GM12878 (cell line): Measurements from ENCODE around the gene VPS39. TPM values are rescaled to one million over a fixed set of nuclear protein-coding genes. Genes with fewer than 3 reads are reported as not detected.
A peak's percentile ranks its signal among the peaks of the same experiment; 100 is the strongest.

Source experiments
- CREB1 ChIP-seq: IDR thresholded peaks from 2 replicates; pipeline ENCODE4 v1.6.1; 2012; ENCODE audit warnings: low read depth, mild to moderate bottlenecking, inconsistent platforms
- E2F8 ChIP-seq: fragments of 450-650 bp; IDR thresholded peaks from 2 replicates; pipeline ENCODE4 v1.6.1; 2018; ENCODE audit warnings: mild to moderate bottlenecking, low read depth, moderate library complexity; ENCODE audit not compliant: partially characterized antibody
- IRF3 ChIP-seq: fragments of 450-650 bp; IDR thresholded peaks from 2 replicates; pipeline ENCODE4 v1.6.1; 2014; ENCODE audit warnings: mild to moderate bottlenecking
- IRF5 ChIP-seq: fragments of 450-650 bp; IDR thresholded peaks from 2 replicates; pipeline ENCODE4 v1.6.1; 2017; ENCODE audit warnings: borderline replicate concordance
- NFXL1 ChIP-seq: fragments of 450-650 bp; IDR thresholded peaks from 2 replicates; pipeline ENCODE4 v1.6.1; 2017; ENCODE audit warnings: antibody characterized with exemption, mild to moderate bottlenecking, borderline replicate concordance
- PAX8 ChIP-seq: fragments of 450-650 bp; IDR thresholded peaks from 2 replicates; pipeline ENCODE4 v1.6.1; 2017; ENCODE audit warnings: mild to moderate bottlenecking, moderate library complexity
- POLR2AphosphoS5 ChIP-seq: IDR thresholded peaks from 2 replicates; pipeline ENCODE4 v1.6.1; 2011; ENCODE audit warnings: mild to moderate bottlenecking, low read length, inconsistent platforms
- RBBP5 ChIP-seq: fragments of 200-600 bp; sonication (generic); conservative IDR thresholded peaks from 2 replicates; pipeline ENCODE4 v1.6.1; 2016
- RUNX3 ChIP-seq: IDR thresholded peaks from 2 replicates; pipeline ENCODE4 v1.6.1; 2012; ENCODE audit warnings: low read length, inconsistent platforms
- STAT3 ChIP-seq: IDR thresholded peaks from 2 replicates; pipeline ENCODE4 v1.6.1; 2011; ENCODE audit warnings: low read depth, low read length, improper control_type of control experiment
- TBL1XR1 ChIP-seq: IDR thresholded peaks from 2 replicates; pipeline ENCODE4 v1.6.1; 2012; ENCODE audit warnings: low read depth, low read length, improper control_type of control experiment
- ZBTB40 ChIP-seq: fragments of 450-650 bp; IDR thresholded peaks from 2 replicates; pipeline ENCODE4 v1.6.1; 2016; ENCODE audit warnings: mild to moderate bottlenecking, moderate library complexity, borderline replicate concordance
- ZNF24 ChIP-seq: fragments of 450-650 bp; IDR thresholded peaks from 2 replicates; pipeline ENCODE4 v1.6.1; 2017; ENCODE audit warnings: antibody characterized with exemption, mild to moderate bottlenecking
- polyA plus RNA-seq, 11 experiments: library from polyadenylated mRNA; depleted of rRNA in 4 of 11; unstranded in 6 of 11; stranded (reverse) in 5 of 11; fragments of >200 nt; fragmentation: Nextera tagmentation in 4 of 11; fragmentation: Illumina TruSeq in 1 of 11; extraction: Ambion mirVana in 4 of 11; extraction: Trizol in 1 of 11; gene quantifications; 1 replicate in 1 of 11; 2 replicates in 10 of 11; pipeline versions ENCODE4 v1.2.1 to v1.2.3, GENCODE V29; 2011 to 2016; ENCODE audit warnings: inconsistent platforms in 2 of 11, missing spikeins in 2 of 11, low read depth in 1 of 11
- total RNA-seq, 4 experiments: library from RNA; depleted of rRNA in 3 of 4; stranded (reverse); fragments of >200 nt in 3 of 4; fragmentation: Illumina TruSeq in 1 of 4; extraction: Trizol in 1 of 4; gene quantifications; 2 replicates each; pipeline versions ENCODE4 v1.2.1 to v1.2.3, GENCODE V29; 2013 to 2021
- TF ChIP-seq, protein P1 (sequence below): IDR thresholded peaks from 2 replicates; pipeline ENCODE4 v1.6.1; 2012; ENCODE audit warnings: low read depth, low read length, improper control_type of control experiment
- TF ChIP-seq, protein P2 (sequence below): IDR thresholded peaks from 2 replicates; pipeline ENCODE4 v1.6.1; 2011; ENCODE audit warnings: low read depth, mild to moderate bottlenecking, low read length, moderate library complexity, borderline replicate concordance; ENCODE audit errors: extremely low read depth
- TF ChIP-seq, protein P3 (sequence below): fragments of 150-350 bp; IDR thresholded peaks from 2 replicates; pipeline ENCODE4 v1.6.1; 2014; ENCODE audit warnings: mild to moderate bottlenecking, low read depth, low read length

VPS39 gene
- total and polyA plus RNA-seq, 10 of the 15 experiments (the other 5 are each of a cell fraction or from before 2014, with no cell fraction given) = 4.9 to 50.0 (median 36.2) TPM

- TF ChIP-seq ZBTB40 (peak; percentile 90), ZNF24 (no peak), RBBP5 (no peak), CREB1 (peak; percentile 60; the same call in 1 of the 2 replicates), PAX8 (no peak), IRF3 (no peak), STAT3 (no peak), IRF5 (no peak), E2F8 (peak; percentile 80), POLR2AphosphoS5 (peak; percentile 93), TBL1XR1 (0 out of 2 replicates have a peak, but pooled peaks have one; percentile 11), RUNX3 (no peak), NFXL1 (no peak)
- TF ChIP-seq, protein P1, sequence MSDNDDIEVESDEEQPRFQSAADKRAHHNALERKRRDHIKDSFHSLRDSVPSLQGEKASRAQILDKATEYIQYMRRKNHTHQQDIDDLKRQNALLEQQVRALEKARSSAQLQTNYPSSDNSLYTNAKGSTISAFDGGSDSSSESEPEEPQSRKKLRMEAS = peak; percentile 64; the same call in 1 of the 2 replicates
- TF ChIP-seq, protein P2, sequence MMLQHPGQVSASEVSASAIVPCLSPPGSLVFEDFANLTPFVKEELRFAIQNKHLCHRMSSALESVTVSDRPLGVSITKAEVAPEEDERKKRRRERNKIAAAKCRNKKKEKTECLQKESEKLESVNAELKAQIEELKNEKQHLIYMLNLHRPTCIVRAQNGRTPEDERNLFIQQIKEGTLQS = no peak
- TF ChIP-seq, protein P3, sequence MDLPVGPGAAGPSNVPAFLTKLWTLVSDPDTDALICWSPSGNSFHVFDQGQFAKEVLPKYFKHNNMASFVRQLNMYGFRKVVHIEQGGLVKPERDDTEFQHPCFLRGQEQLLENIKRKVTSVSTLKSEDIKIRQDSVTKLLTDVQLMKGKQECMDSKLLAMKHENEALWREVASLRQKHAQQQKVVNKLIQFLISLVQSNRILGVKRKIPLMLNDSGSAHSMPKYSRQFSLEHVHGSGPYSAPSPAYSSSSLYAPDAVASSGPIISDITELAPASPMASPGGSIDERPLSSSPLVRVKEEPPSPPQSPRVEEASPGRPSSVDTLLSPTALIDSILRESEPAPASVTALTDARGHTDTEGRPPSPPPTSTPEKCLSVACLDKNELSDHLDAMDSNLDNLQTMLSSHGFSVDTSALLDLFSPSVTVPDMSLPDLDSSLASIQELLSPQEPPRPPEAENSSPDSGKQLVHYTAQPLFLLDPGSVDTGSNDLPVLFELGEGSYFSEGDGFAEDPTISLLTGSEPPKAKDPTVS = no peak
These were observed at the start of gene VPS39 (continued) for GRCh38 chr15:42207674-42208579.
